Fibroblast of lung (primary cell): ENCODE results near the gene CR1. TPM values are rescaled to one million over a fixed set of nuclear protein-coding genes. Genes with fewer than 3 reads are reported as not detected.
"Not testable (repeated sequence)": the region's sequence is repeated elsewhere in the genome, so short reads cannot be mapped to it uniquely, and the experiment has no call there.

ENCODE experiments used
- DNase-seq, 2 donors: peaks; one replicate each; pipeline versions ENCODE4 v3.0.0 to v3.0.0-alpha.2; 2010; ENCODE audit warnings: low read depth in 2 of 2
- H2AFZ ChIP-seq: 2 replicates; pipeline ENCODE4 v1.5.1; 2012; ENCODE audit warnings: low read length, control low read depth, inconsistent platforms
- H3K27ac ChIP-seq: 2 replicates; pipeline ENCODE4 v1.5.1; 2011; ENCODE audit warnings: low read length, control low read depth; ENCODE audit not compliant: insufficient read depth
- H3K27me3 ChIP-seq: 2 replicates; pipeline ENCODE4 v1.5.1; 2011; ENCODE audit warnings: mild to moderate bottlenecking, low read length; ENCODE audit not compliant: control insufficient read depth, insufficient read depth
- H3K36me3 ChIP-seq: 2 replicates; pipeline ENCODE4 v1.5.1; 2011; ENCODE audit warnings: low read length; ENCODE audit not compliant: control insufficient read depth, insufficient read depth
- H3K4me1 ChIP-seq: 2 replicates; pipeline ENCODE4 v1.5.1; 2011; ENCODE audit warnings: low read length; ENCODE audit not compliant: control insufficient read depth, insufficient read depth; ENCODE audit errors: extremely low read depth
- H3K4me2 ChIP-seq: 2 replicates; pipeline ENCODE4 v1.5.1; 2011; ENCODE audit warnings: low read length, control low read depth; ENCODE audit not compliant: insufficient read depth; ENCODE audit errors: extremely low read depth
- H3K4me3 ChIP-seq, 4 experiments: fragments of 200-600 bp in 1 of 4; sonication (generic) in 1 of 4; replicated peaks in 1 of 4; 2 replicates each; pipeline ENCODE4 v1.5.1; 2011 to 2016; ENCODE audit warnings: low read length in 4 of 4, low read depth in 3 of 4, mild to moderate bottlenecking in 3 of 4, control low read depth in 2 of 4, inconsistent platforms in 1 of 4, mixed read lengths in 1 of 4; ENCODE audit not compliant: insufficient read depth in 1 of 4; ENCODE audit errors: control extremely low read depth in 1 of 4
- H3K79me2 ChIP-seq: 2 replicates; pipeline ENCODE4 v1.5.1; 2012; ENCODE audit warnings: mild to moderate bottlenecking, low read length, inconsistent platforms; ENCODE audit not compliant: control insufficient read depth, insufficient read depth
- H3K9ac ChIP-seq: 2 replicates; pipeline ENCODE4 v1.5.1; 2011; ENCODE audit warnings: mild to moderate bottlenecking, low read length, control low read depth; ENCODE audit not compliant: insufficient read depth
- H3K9me3 ChIP-seq: 2 replicates; pipeline ENCODE4 v1.5.1; 2012; ENCODE audit warnings: low read depth, low read length; ENCODE audit not compliant: control insufficient read depth, insufficient read depth
- H4K20me1 ChIP-seq: 2 replicates; pipeline ENCODE4 v1.5.1; 2011; ENCODE audit warnings: low read length; ENCODE audit not compliant: control insufficient read depth, insufficient read depth; ENCODE audit errors: extremely low read depth
- CTCF ChIP-seq, 2 donors: IDR thresholded peaks in 1 of 2; conservative IDR thresholded peaks in 1 of 2; 1 replicate in 1 of 2; 2 replicates in 1 of 2; pipeline ENCODE4 v1.5.1; 2011 to 2012; ENCODE audit warnings: low read length in 2 of 2, control low read depth in 1 of 2, inconsistent platforms in 1 of 2, low read depth in 1 of 2, mild to moderate bottlenecking in 1 of 2
- EZH2 ChIP-seq: IDR thresholded peaks from 2 replicates; pipeline ENCODE4 v1.5.1; 2012; ENCODE audit warnings: low read length, control low read depth, mild to moderate bottlenecking; ENCODE audit errors: missing control alignments
- polyA plus RNA-seq, 2 donors: library from polyadenylated mRNA; depleted of rRNA in 1 of 2; stranded (reverse) in 1 of 2; unstranded in 1 of 2; fragments of >200 nt; gene quantifications; 2 replicates each; pipeline ENCODE4 v1.2.1, GENCODE V29; 2011 to 2012; ENCODE audit warnings: missing spikeins in 1 of 2
- total RNA-seq: library from RNA; depleted of rRNA; stranded (reverse); fragments of >200 nt; gene quantifications from 2 replicates; pipeline ENCODE4 v1.2.1, GENCODE V29; 2014

CR1 gene
- total and polyA plus RNA-seq, 2 donors (not counting 1 experiment from before 2014, with no cell fraction given) = not detected

GRCh38 chr1:207518608-207519236 lies 22.8 kb downstream of the CR1 start:
- no peak overlapping the region for H3K9ac ChIP-seq
- H3K27ac ChIP-seq = no peak overlapping the region
- H3K9me3 ChIP-seq = no peaks in the 10 kb centered on the region
- no peak for DNase-seq
- H3K4me3 ChIP-seq = no peak overlapping the region
- no peak for TF ChIP-seq EZH2
- TF ChIP-seq CTCF (conservative IDR thresholded peaks at IDR 0.05 in 1 of 2, IDR thresholded peaks at IDR 0.05 in 1 of 2; ENCODE audit: low read depth in 1 of 2, low read length in 2 of 2) = no peak
- H4K20me1 ChIP-seq = no peaks in the 10 kb centered on the region
- H3K27me3 ChIP-seq = no peaks in the 10 kb centered on the region
- no peaks in the 10 kb centered on the region for H3K79me2 ChIP-seq
- H3K4me1 ChIP-seq = no peaks in the 10 kb centered on the region
- no peak overlapping the region for H3K4me2 ChIP-seq
- H2AFZ ChIP-seq = no peak overlapping the region
- no peaks in the 10 kb centered on the region for H3K36me3 ChIP-seq

- Histone ChIP-seq H3K27ac (no peak overlapping the region), H4K20me1 (no peaks in the 10 kb centered on the region), H3K79me2 (no peaks in the 10 kb centered on the region), H3K27me3 (no peaks in the 10 kb centered on the region), H3K9ac (no peak overlapping the region), H3K9me3 (no peaks in the 10 kb centered on the region), H3K36me3 (no peaks in the 10 kb centered on the region), H3K4me3 (no peak overlapping the region), H2AFZ (no peak overlapping the region), H3K4me1 (no peaks in the 10 kb centered on the region), H3K4me2 (no peak overlapping the region)
- no peak for DNase-seq
- no peak for TF ChIP-seq CTCF (conservative IDR thresholded peaks at IDR 0.05 in 1 of 2, IDR thresholded peaks at IDR 0.05 in 1 of 2; ENCODE audit: low read depth in 1 of 2, low read length in 2 of 2)
- TF ChIP-seq EZH2 = no peak
These were observed 23.8 kb downstream of the CR1 start for GRCh38 chr1:207519505-207520399.

GRCh38 chr1:207520400-207521345 lies 24.7 kb downstream of the CR1 start:
- H2AFZ ChIP-seq, H3K4me2 ChIP-seq: not testable (repeated sequence)

GRCh38 chr1:207525239-207525638 lies 29.3 kb downstream of the CR1 start:
- H3K9ac ChIP-seq, H3K79me2 ChIP-seq, H2AFZ ChIP-seq, DNase-seq, H3K36me3 ChIP-seq, H3K9me3 ChIP-seq, H3K27me3 ChIP-seq, H4K20me1 ChIP-seq, H3K4me3 ChIP-seq, H3K4me1 ChIP-seq, H3K4me2 ChIP-seq, H3K27ac ChIP-seq: not testable (repeated sequence)

More at GRCh38 chr1:207520400-207521345, 24.7 kb downstream of the CR1 start:
- not testable (repeated sequence) for H3K9ac ChIP-seq, H3K9me3 ChIP-seq, H3K4me1 ChIP-seq, H3K27ac ChIP-seq, H3K79me2 ChIP-seq, H4K20me1 ChIP-seq, H3K4me3 ChIP-seq, H3K27me3 ChIP-seq, H3K36me3 ChIP-seq, DNase-seq

GRCh38 chr1:207528401-207528800 lies 32.4 kb downstream of the CR1 start:
- not testable (repeated sequence) for H3K4me2 ChIP-seq, H3K4me3 ChIP-seq, H4K20me1 ChIP-seq, H3K79me2 ChIP-seq, H3K27ac ChIP-seq, DNase-seq, H3K9me3 ChIP-seq, H3K4me1 ChIP-seq, H3K36me3 ChIP-seq, H2AFZ ChIP-seq, H3K9ac ChIP-seq, H3K27me3 ChIP-seq
